HG03066 (cell line): ENCODE data around the gene WNT3A.

Source experiments
- ATAC-seq: cut with Tn5 transposase; IDR thresholded peaks from one replicate; pipeline ENCODE4 v1.9.1; 2021; ENCODE audit warnings: low read depth; ENCODE audit not compliant: unreplicated experiment

The WNT3A gene

DNA sequence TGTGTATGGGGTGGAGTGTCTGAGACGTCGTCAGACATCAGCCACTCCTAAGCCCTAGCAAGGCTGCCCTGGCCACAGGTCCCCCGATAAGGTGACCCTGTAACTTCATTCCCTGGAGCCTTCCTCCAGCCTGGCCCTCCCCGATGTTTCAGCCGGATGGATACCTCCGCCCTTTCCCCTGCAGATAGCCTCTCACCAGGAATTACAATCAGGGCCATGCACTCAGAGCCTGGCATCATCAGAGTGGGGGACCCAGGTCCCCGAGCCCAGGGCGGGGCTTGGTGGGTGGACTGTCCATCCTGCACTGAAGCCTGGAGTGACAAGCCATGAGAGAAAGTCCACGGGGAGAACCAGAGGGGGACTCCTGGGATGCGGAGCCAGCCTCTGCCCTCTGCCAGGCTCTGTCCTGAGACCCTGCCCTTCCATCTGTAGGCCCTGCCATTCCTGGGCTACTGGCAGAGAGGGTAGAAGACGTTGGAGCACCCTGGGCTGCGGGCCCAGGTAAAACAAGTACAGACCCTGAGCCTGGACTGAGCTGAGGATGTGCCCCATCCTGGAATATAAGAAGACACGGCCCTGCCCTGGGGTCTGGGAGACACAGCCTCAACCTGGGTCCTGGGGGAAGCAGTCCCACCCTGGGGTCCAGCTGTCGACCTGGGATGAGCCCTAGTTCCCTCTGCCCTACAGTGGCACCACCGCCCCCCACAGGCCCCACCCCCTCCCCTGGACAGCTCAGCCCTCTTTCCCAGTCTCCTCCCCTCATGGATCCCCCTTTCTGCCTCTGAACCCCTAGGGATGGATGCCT, 58.9 kb downstream of the WNT3A start:
- no peak for ATAC-seq

DNA sequence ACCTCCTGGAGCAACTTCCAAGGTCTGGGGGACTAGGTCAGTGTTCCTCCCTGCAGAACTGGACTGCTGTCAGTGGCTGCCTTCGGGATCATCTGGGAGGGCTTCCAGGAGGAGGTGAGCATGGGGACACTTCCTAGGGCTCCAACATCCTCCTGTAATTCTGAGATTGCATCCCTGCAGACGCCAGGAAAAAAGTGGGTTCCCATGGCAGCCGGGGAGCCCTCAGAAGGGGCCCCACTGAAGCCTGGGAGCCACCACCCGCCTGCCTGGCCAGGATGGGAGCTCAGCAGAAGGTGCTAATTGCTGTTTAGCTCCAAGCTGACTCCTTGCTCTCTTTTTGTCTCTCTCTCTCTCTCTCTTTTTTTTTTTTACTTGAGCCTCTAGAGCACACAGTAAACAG, 59.6 kb downstream of the WNT3A start:
- no peak for ATAC-seq

DNA sequence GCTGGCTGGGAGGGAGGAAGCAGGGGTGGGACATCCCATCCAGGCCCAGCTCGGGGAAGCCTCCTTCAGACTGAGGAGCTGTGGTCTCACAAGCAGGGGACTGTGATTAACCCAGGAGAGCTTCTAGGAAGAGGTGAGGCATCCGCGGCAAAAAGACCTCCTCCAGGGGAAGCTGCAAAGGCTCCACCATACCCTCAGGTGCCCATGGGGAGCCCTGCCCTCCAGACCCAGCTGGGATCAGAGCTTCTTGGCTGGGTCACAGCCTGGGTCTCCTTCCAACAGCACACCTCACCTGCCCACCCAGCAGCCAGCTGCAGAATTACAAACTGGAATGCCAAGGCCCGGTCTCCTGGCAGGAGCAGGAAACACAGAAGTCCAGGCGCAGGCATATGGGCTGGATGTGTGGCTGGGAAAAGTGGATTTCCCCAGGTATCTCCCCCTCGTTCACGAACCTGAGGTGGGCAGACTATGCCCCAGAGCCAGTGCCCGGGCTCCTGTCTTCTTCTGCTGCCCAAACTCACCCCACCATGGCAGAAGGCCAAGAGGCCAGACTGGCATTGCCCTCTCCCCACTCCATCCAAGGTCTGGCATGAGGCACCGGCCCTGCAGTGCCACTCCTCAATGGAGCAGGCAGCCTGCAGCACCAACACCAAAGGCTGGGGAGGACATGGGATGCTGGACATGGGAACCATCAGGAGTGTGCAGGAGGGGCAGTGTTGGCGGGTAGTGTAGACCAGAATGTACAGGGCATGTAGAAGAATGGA, 60.3 kb downstream of the WNT3A start:
- ATAC-seq: no peak

DNA sequence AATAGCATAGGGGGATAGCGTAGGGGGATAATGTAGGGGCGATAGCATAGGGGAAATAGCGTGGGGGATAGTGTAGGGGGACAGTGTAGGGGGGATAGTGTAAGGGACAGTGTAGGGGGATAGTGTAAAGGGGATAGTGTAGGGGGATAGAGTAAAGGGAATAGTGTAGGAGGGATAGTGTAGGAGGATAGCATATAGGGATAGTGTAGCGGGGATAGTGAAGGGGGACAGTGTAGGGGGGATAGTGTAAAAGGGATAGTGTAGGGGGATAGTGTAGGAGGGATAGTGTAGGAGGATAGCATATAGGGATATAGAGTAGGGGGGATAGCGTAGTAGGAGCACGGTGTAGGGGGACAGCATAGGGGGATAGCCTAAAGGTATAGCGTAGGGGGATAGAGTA, 61.6 kb downstream of the WNT3A start:
- no peak for ATAC-seq

DNA sequence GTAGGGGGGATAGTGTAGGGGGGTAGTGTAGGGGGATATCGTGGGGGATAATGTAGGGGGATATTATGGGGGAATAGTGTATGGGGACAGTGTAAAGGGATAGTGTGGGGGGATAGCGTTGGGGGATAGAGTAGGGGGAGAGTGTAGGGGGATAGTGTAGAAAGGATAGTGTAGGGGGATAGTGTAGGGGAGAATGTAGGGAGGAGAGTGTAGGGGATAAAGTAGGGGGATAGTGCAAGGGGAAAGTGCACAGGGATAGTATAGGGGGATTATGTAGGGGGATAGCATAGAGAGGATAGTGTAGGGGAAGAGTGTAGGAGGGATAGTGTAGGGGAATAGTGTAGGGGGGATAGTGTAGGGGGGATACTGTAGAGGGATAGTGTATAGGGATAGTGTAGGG, 63.4 kb downstream of the WNT3A start:
- ATAC-seq: no peak

DNA sequence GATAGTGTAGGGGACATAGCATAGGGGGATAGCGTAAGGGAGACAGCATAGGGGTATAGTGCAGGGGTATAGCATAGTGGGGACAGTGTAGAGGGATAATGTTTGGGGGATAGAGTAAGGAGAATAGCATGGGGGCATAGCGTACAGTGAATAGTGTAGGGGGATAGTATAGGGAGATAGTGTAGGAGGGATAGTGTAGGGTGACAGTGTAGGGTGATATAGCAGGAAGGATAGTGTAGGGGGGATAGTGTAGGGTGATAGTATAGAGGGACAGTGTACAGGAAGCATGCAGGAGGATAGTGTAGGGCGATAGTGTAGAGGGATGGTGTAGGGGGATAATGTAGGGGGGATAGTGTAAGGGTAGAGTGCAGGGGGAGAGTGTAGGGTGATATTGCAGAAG, 64.1 kb downstream of the WNT3A start:
- ATAC-seq: no peak

DNA sequence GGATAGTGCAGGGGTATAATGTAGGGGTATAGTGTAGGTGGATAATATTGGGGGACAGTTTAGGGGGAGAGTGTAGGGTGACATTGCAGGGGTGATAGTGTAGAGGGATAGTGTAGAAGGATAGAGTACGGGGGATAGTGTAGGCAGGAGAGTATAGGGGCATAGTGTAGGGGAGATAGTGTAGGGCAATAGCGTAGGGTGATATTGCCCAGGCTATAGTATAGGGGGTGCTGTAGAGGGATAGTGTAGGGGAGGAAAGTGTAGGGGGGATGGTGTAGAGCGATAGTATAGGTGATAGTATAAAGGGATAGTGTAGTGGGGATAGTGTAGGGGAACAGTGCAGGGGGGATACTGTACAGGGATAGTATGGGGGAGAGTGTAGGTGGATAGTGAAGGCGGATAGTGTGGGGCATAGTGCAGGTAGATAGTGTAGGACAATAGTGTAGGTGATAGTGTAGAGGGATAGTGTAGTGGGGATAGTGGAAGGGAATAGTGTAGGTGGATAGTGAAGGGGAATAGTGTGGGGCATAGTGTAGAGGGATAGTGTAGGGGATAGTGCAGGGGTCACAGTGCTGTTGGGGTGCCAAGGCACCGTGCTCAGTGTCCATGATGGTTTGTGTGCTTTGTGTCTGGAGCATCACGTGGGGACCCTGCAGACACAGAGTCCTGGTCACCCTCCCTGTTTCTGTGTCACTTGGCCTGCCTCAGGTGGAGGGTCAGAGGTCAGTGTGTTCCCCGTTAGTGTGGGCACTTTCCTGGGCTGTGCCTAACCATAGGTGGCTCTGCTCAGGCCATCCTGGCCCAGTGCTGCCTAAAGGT, 65.2 kb downstream of the WNT3A start:
- no peak for ATAC-seq

DNA sequence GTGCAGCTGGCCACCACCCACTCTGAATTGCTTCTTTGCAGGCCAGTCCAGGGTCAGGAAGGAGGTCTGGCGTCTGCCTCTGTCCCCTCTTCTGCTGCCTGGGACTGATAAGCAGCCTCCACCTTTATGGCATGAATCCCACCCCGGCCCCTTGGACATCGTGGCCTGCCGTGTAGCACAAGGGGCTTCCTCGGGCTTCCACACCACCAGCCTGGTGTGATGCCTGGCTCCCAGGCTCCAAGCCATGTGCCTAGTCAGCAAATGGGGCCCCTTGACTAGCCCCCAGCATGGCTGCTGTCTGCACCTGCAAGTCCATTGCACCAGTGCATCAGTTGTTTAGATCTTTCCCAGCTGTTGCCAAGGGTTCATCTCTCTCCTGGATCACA, 65.9 kb downstream of the WNT3A start:
- no peak for ATAC-seq

DNA sequence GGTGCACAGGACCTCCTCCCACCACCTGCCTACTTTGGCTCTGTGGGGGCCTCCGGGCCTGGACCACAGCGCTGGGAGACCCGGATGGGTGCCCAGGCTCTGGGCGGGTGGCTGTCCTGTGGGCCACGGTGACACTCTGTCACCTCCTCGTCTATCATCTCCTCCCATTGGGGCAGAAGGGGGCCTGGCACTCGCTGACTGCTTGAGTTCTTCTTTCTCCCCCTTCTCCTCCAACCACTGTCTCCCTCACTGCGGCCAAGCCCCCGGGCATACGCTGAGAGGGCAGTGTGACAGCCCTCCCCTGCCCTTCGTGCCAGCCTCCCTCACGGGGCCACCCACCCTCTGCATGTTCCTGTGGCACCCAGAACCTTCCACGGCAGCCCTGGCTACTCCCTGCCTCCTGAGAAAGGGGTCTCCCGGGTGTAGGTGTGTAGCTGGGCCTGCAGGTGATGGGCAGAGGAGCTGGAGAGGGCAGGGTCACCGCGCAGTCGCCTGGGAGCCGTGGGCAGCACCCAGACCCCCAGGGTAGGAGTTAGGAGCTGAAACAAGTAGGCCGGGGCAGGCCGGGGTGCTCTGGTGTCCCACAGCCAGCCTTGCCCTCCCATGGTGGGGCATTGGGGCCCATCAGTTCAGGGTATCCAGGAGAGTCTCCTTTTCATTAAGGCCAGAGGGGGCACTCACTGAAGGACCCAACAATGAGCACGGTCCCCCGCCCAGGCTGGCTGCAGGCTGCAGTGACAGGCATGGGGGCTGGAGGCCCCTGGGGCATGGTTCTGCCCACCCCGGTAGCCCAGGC, 66.5 kb downstream of the WNT3A start:
- ATAC-seq: no peak

DNA sequence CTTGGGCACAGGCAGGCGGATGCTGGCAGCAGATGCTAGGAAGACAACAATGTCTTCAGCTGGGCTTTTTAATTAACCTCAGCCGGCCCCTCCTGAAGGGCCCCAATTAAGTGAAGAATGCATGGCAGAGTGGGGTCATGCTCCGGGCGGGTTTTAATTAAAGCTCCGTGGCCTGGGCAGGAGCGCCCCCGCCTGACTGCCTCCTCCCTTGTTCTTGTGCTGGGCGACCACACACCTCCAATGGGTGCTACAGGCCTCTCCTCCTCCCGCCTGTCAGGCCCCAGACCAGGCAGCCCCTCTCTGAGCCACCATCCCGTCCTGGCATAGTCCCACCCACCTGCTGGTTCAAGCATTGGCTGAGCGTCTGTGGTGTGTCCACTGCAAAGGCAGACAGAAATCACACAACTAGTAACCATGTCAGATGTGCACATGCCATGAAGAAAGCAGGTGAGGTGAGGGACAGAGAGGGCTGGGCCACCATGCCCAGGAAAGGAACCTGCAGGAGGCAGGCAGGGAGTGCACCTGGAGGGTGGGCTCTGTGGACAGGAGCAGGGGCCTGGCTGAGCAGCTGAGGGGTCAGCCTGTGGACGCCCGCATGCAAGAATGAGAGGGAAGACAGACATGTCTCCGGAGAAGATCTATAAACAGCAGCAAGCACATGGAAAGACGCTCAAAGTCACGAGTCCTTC, 67.2 kb downstream of the WNT3A start:
- ATAC-seq: no peak

DNA sequence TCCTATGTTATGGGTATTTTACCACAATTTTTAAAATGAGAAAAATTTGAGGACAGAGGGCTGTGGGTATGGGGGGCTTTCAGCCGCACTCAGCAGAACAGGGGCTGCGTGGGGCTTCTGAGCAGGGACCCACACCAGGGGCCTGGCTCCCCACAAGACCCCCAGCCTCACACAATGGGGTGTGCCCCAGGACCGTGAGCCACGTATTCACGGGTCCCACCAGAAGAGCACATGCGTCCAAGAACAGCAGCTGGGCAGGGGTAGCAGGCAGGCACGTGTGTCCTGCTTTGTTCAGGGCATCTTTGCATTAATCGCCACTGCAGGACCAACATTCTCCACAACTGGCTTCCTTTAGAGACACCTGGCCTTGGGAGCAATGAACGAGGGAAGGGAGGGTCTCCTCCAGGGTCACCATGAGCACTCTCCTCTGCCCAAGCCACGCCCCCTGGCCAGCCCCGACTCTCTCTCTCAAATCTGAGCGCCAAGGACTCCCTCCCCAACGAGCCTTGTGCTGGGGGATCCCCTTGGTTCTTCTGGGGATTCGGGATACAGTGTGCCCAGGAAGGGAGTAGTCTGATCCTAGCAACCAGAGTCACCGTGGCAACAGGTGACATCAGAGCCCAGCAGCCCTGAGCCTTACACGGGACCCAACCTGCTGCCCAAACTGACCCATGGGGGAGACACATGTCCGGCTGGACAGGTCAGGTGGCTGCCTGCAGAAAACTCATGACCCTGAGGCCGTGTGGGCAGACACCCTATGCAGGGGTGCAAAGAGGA, 68.3 kb downstream of the WNT3A start:
- ATAC-seq: no peak

DNA sequence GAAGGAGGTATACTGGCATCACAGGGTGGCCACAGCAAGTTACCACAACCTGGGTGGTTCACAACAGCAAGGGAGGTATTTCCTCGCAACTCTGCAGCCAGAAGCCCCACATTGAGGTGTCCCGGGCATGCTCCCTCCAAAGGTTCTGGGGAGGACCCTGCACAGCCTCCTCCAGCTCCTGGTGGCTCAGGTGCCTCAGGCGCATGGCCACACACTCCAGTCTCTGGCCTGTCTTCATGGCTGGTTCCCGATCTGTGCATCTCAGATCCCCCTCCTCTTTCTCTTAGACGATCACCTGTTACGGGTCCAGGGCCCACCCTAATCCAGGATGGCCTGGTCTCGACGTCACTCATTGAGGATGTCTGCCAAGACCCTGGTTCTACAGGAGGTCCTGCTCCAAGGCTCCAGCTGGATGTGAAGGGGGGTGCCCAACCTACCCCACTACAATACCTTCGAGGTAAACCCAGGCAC, 69.0 kb downstream of the WNT3A start:
- ATAC-seq: no peak

DNA sequence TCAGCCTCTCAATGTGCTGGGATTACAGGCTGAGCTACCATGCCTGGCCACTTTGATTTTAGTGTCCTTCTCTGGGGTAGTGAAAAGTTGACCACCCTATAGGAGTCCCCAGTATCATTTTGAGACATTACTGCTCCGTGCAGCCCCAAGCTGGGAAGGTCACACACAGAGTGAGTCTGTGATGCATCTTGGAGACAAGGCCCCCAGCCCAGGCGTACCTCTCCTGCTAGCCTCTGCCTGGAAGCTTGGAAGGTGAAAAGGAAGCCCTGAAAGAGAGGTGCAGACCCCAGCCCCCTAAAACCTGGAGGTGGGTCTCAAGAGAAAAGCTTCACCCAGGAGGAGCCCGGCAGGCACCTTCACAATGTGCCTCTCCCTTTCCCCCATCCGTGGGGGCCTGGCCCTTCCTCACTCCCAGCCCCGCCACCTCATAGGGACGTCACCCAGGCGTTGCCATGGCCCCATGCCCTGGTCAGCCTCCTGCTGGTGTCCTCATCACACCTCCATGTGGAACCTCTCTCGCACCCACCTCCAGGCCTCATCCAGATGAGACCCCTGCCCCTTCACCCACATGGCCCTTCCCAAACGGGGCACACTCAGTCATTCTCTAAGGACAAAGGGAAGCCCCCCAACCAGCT, 70.1 kb downstream of the WNT3A start:
- no peak for ATAC-seq

DNA sequence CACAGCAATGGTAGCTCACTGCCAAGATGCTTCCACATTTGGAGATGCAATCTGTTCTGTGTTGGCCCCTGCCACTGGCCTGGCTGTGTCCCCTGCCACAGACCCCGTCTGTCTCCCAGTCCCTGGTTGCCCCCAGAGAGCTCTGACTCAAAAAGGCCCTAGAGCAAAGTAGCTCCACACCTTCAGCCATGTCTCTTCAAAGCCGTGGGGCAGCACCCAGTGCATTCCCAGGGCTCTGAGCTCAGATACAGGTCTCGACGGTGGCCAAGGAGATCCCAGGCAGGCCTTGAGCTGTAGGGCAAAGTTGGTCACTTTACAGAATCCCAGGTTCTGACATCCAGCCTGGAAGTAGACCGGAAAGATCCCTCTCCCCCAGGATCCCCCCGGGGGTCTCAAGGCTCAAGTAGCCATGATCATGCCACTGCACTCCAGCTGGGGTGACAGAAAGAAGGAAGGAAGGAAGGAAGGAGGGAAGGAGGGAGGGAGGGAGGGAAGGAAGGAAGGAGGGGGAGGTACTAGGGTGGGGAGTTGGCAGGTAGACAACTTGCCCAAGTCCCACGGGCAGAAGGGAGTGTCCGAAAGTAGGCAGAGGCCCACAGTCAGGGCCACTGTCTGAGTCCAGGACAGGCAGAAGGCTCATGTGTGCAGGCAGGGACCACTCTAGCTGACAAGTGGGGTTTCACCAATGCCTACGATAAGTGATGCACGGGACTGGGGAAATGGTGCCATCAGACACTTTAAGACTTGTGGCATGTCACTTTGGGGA, 71.0 kb downstream of the WNT3A start:
- ATAC-seq: no peak

DNA sequence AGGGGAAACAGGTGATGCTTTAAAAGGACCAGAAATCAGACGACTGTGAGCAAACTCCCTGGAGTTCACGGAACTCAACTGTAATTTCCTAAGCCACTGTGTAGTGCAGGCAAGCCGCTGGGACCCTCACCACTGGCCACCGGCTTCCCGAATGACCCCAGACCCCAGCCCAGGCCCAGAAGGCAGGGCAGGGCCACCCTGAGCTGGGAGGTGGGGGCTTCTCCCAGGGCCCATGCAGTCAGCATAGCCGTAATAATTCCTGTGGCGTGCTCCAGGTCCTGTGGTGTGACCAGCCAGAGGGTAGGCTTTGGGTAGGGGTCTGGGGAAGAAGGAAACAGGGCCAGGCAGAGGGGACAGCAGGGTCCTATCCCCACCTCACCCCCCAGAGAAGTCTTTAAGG, 72.2 kb downstream of the WNT3A start:
- no peak for ATAC-seq

DNA sequence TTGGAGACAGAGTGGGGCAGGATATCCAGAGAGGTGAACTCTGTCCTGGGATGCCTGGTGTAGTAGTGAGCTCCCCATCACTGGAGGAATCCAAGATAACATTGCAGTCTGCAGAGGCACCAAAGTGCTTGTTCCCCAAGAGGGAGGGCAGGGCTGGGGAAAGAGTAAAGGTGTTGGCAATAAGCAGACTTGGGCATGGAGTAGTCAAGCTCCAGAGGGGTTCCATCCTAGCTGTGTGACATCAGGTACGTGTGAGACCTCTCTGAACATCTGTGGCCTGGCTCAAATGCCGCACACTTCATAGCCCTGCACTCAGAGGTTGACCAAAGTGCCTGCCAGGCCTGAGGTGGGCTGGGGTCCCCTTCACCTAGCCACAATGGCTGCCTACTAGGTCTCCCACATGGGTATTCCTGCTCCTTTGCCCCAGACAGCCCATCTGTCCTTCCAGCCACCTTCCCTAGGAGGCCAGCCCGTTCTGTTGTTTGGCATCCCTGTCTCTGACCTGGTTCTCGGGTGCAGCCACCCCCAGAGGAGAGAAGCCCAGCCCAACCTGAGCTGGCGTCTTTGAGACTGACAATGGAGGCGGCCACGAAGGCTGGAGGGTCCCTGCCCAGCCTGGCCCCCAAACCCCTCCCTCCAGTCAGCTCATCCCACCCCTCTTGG, 72.9 kb downstream of the WNT3A start:
- no peak for ATAC-seq

DNA sequence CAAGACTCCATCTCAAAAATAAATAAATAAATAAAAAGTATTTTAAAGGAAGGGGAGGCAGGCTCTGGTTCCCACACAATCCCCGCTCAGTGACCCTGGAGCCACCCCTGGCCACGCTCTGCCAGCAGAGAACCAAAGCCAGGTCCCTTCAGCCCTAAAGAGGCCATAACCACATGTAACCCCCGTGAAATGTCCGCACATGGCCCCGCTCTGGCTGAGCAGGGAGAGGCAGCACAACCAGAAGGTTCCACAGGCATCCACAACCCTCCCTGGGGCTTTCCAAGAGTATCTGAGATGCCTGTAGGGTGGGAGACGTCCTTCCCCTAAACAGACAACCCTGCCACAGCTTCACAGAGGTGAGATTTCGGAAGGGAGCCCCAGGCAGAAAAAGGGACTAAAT, 74.3 kb downstream of the WNT3A start:
- no peak for ATAC-seq
